ENCODE data around the gene ALPK1. TPM values are rescaled to one million over a fixed set of nuclear protein-coding genes. Genes with fewer than 3 reads are reported as not detected.

ALPK1 gene
- total RNA-seq, 1 experiment from 2014 or later: 21.3 TPM

- Histone ChIP-seq H3K36me3 (ENCODE audit: control insufficient read depth in 1 of 2, insufficient read depth in 2 of 2, low read length in 2 of 2) (no peaks in the 10 kb centered on the region), H4K20me1 (ENCODE audit: insufficient read depth) (no peaks in the 10 kb centered on the region), H3K4me2 (ENCODE audit: low read length) (no peak overlapping the region), H2AFZ (ENCODE audit: low read depth, low read length, poor library complexity, severe bottlenecking) (no peak overlapping the region), H3K79me2 (ENCODE audit: insufficient read depth, low read length) (no peaks in the 10 kb centered on the region), H3K9me3 (ENCODE audit: control insufficient read depth in 1 of 2, insufficient read depth in 1 of 2, low read depth in 1 of 2, low read length in 2 of 2) (no peaks in the 10 kb centered on the region), H3K9ac (ENCODE audit: low read length) (no peak overlapping the region), H3K27ac (ENCODE audit: low read depth, low read length) (no peak overlapping the region), H3K4me3 (replicated peaks in 1 of 2; ENCODE audit: low read depth in 1 of 2, low read length in 2 of 2) (no peak overlapping the region), H3K9me2 (ENCODE audit: insufficient read depth) (no peaks in the 10 kb centered on the region), H3K27me3 (ENCODE audit: insufficient read depth, low read length) (no peaks in the 10 kb centered on the region), H3K4me1 (ENCODE audit: control insufficient read depth in 1 of 2, insufficient read depth in 2 of 2, low read length in 2 of 2) (peaks cover 0 to 9% of the 10 kb centered on the region in 2 experiments; a peak in 1 of 4 replicates)
- no peak for TF ChIP-seq SP1 (IDR thresholded peaks at IDR 0.05; ENCODE audit: low read depth)
- TF ChIP-seq, protein P1, sequence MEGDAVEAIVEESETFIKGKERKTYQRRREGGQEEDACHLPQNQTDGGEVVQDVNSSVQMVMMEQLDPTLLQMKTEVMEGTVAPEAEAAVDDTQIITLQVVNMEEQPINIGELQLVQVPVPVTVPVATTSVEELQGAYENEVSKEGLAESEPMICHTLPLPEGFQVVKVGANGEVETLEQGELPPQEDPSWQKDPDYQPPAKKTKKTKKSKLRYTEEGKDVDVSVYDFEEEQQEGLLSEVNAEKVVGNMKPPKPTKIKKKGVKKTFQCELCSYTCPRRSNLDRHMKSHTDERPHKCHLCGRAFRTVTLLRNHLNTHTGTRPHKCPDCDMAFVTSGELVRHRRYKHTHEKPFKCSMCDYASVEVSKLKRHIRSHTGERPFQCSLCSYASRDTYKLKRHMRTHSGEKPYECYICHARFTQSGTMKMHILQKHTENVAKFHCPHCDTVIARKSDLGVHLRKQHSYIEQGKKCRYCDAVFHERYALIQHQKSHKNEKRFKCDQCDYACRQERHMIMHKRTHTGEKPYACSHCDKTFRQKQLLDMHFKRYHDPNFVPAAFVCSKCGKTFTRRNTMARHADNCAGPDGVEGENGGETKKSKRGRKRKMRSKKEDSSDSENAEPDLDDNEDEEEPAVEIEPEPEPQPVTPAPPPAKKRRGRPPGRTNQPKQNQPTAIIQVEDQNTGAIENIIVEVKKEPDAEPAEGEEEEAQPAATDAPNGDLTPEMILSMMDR (IDR thresholded peaks at IDR 0.05 in 2 of 3, conservative IDR thresholded peaks at IDR 0.05 in 1 of 3; ENCODE audit: borderline replicate concordance in 1 of 3, insufficient read depth in 1 of 3, low read depth in 2 of 3, low read length in 2 of 3): no peak
- TF ChIP-seq ZFX (IDR thresholded peaks at IDR 0.05): no peak
- no peak for TF ChIP-seq EGR1 (IDR thresholded peaks at IDR 0.05; ENCODE audit: low read depth)
- TF ChIP-seq SRF (IDR thresholded peaks at IDR 0.05; ENCODE audit: low read depth): no peak
- TF ChIP-seq CBX3 (IDR thresholded peaks at IDR 0.05; ENCODE audit: low read depth): no peak
- TF ChIP-seq, protein P2, sequence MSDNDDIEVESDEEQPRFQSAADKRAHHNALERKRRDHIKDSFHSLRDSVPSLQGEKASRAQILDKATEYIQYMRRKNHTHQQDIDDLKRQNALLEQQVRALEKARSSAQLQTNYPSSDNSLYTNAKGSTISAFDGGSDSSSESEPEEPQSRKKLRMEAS (IDR thresholded peaks at IDR 0.05): no peak
- TF ChIP-seq REST (IDR thresholded peaks at IDR 0.05; ENCODE audit: low read depth): no peak
- TF ChIP-seq EZH2phosphoT487 (IDR thresholded peaks at IDR 0.05; ENCODE audit: borderline replicate concordance): no peak
- TF ChIP-seq FOSL1 (IDR thresholded peaks at IDR 0.05; ENCODE audit: low read depth): no peak
- no peak for TF ChIP-seq YY1 (IDR thresholded peaks at IDR 0.05; ENCODE audit: extremely low read depth, insufficient replicate concordance, low read depth, low read length)
- TF ChIP-seq RAD21 (IDR thresholded peaks at IDR 0.05; ENCODE audit: low read depth): no peak
- no peak for TF ChIP-seq TCF7L2 (IDR thresholded peaks at IDR 0.05; ENCODE audit: borderline replicate concordance, extremely low read depth, insufficient read depth, insufficient read length)
- no peak for TF ChIP-seq ZBTB33 (IDR thresholded peaks at IDR 0.05; ENCODE audit: extremely low read depth, insufficient replicate concordance, low read length)
- TF ChIP-seq SIN3A (IDR thresholded peaks at IDR 0.05; ENCODE audit: low read depth): no peak
- no peak for TF ChIP-seq CEBPB (IDR thresholded peaks at IDR 0.05; ENCODE audit: low read depth)
- TF ChIP-seq ZNF274 (IDR thresholded peaks at IDR 0.05; ENCODE audit: low read depth, low read length): no peak
- DNase-seq (ENCODE audit: low read depth, low spot score) (no peak), ATAC-seq (no peak)
- ChIA-PET RAD21 (ENCODE audit: low non-redundant PET in 1 of 2, low total read pairs in 2 of 2, uncharacterized antibody in 2 of 2, unreplicated experiment in 2 of 2) (no interaction called here), POLR2A (no interaction called here), CTCF (no interaction called here)
- intact Hi-C loops (cut with micrococcal nuclease): no loop called here
- BruUV-seq (replicated peaks): no TSS peak
These were observed 62.0 kb downstream of the ALPK1 start for GRCh38 chr4:112358952-112359749.
